Loucy (cell line): ENCODE results near the gene CNPPD1.

Experiments
- H2AFZ ChIP-seq: fragments of 200-600 bp; sonication (generic); 2 replicates; pipeline ENCODE4 v1.6.0; 2016; ENCODE audit warnings: antibody characterized with exemption, mild to moderate bottlenecking, low read length, moderate library complexity
- H3F3A ChIP-seq: fragments of 200-600 bp; 2 replicates; pipeline ENCODE4 v1.6.0; 2016; ENCODE audit warnings: antibody characterized with exemption, low read depth, mild to moderate bottlenecking
- H3K27me3 ChIP-seq: fragments of 200-600 bp; sonication (generic); 2 replicates; pipeline ENCODE4 v1.6.1; 2014; ENCODE audit warnings: low read length, mild to moderate bottlenecking; ENCODE audit not compliant: insufficient read depth, poor library complexity, severe bottlenecking
- H3K36me3 ChIP-seq: fragments of 200-600 bp; sonication (generic); 2 replicates; pipeline ENCODE4 v1.6.1; 2016; ENCODE audit warnings: low read length; ENCODE audit not compliant: insufficient read depth
- H3K4me1 ChIP-seq: fragments of 200-600 bp; sonication (generic); 2 replicates; pipeline ENCODE4 v1.5.1; 2014; ENCODE audit warnings: low read length, mild to moderate bottlenecking; ENCODE audit not compliant: insufficient read depth, poor library complexity, severe bottlenecking
- H3K4me2 ChIP-seq: fragments of 200-600 bp; sonication (generic); 2 replicates; pipeline ENCODE4 v1.6.0; 2014; ENCODE audit warnings: antibody characterized with exemption, low read length, low read depth, mild to moderate bottlenecking; ENCODE audit not compliant: poor library complexity, severe bottlenecking
- H3K4me3 ChIP-seq: fragments of 200-600 bp; sonication (generic); 2 replicates; pipeline ENCODE4 v1.5.1; 2014; ENCODE audit warnings: low read length, mild to moderate bottlenecking, mixed read lengths; ENCODE audit not compliant: poor library complexity, severe bottlenecking
- H3K79me2 ChIP-seq: fragments of 200-600 bp; sonication (generic); 2 replicates; pipeline ENCODE4 v1.6.1; 2014; ENCODE audit warnings: low read length; ENCODE audit not compliant: insufficient read depth
- H3K9ac ChIP-seq: fragments of 200-600 bp; sonication (generic); 2 replicates; pipeline ENCODE4 v1.6.0; 2014; ENCODE audit warnings: mild to moderate bottlenecking, low read depth, low read length, moderate library complexity; ENCODE audit not compliant: poor library complexity, severe bottlenecking
- H3K9me2 ChIP-seq: fragments of 200-600 bp; sonication (generic); replicated peaks from 2 replicates; pipeline ENCODE4 v1.6.1; 2016; ENCODE audit warnings: low read depth, low read length, mixed read lengths
- H3K9me3 ChIP-seq: fragments of 200-600 bp; sonication (generic); 2 replicates; pipeline ENCODE4 v1.6.1; 2014; ENCODE audit warnings: mild to moderate bottlenecking, antibody characterized with exemption, low read length, low read depth; ENCODE audit not compliant: insufficient read depth
- H4K20me1 ChIP-seq: fragments of 200-600 bp; sonication (generic); 2 replicates; pipeline ENCODE4 v1.6.0; 2014; ENCODE audit warnings: antibody characterized with exemption, low read length, mild to moderate bottlenecking; ENCODE audit not compliant: insufficient read depth, poor library complexity, severe bottlenecking
- EZH2phosphoT487 ChIP-seq: fragments of 200-600 bp; IDR thresholded peaks from 2 replicates; pipeline ENCODE4 v1.6.1; 2018; ENCODE audit warnings: antibody characterized with exemption, mild to moderate bottlenecking, moderate library complexity, borderline replicate concordance
- TF ChIP-seq, protein P1 (sequence below): fragments of 200-600 bp; sonication (generic); conservative IDR thresholded peaks from 2 replicates; pipeline ENCODE4 v1.5.1; 2014; ENCODE audit warnings: mild to moderate bottlenecking, antibody characterized with exemption, low read length

CNPPD1 gene

DNA sequence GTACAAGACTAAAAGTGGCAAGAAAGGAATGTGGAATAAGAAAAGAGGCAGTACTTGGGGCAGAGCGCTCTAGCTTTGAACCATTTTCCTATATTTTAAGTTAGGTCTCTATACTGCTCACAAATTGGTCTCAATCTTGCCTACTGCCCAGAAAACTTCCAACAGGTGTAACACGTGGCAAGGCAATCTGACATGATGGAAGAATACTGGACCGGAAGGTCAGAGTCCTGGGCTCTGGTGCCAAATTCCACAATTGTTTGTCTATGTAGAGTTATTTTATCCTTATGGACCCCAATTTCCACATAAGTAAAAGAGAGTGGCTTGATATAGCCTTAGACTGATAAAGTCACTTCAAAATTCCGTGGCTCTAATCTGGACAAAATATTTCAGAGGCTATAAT is 45.0 kb downstream of the CNPPD1 start:
- no peaks in the 10 kb centered on the region for H4K20me1 ChIP-seq
- H2AFZ ChIP-seq, result no peak overlapping the region
- H3K9me3 ChIP-seq, result no peaks in the 10 kb centered on the region
- no peaks in the 10 kb centered on the region for H3K79me2 ChIP-seq
- H3K4me2 ChIP-seq, result no peak overlapping the region
- TF ChIP-seq, protein P1, sequence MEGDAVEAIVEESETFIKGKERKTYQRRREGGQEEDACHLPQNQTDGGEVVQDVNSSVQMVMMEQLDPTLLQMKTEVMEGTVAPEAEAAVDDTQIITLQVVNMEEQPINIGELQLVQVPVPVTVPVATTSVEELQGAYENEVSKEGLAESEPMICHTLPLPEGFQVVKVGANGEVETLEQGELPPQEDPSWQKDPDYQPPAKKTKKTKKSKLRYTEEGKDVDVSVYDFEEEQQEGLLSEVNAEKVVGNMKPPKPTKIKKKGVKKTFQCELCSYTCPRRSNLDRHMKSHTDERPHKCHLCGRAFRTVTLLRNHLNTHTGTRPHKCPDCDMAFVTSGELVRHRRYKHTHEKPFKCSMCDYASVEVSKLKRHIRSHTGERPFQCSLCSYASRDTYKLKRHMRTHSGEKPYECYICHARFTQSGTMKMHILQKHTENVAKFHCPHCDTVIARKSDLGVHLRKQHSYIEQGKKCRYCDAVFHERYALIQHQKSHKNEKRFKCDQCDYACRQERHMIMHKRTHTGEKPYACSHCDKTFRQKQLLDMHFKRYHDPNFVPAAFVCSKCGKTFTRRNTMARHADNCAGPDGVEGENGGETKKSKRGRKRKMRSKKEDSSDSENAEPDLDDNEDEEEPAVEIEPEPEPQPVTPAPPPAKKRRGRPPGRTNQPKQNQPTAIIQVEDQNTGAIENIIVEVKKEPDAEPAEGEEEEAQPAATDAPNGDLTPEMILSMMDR, result no peak
- no peak for TF ChIP-seq EZH2phosphoT487
- no peaks in the 10 kb centered on the region for H3K27me3 ChIP-seq
- no peaks in the 10 kb centered on the region for H3K9me2 ChIP-seq
- H3K4me1 ChIP-seq, result peaks cover 4% of the 10 kb centered on the region
- no peaks in the 10 kb centered on the region for H3K36me3 ChIP-seq
- no peak overlapping the region for H3K4me3 ChIP-seq
- no peak overlapping the region for H3K9ac ChIP-seq
- no peaks in the 10 kb centered on the region for H3F3A ChIP-seq

GRCh38 chr2:219131327-219131726 is 45.4 kb downstream of the CNPPD1 start:
- no peaks in the 10 kb centered on the region for H3K36me3 ChIP-seq
- no peak overlapping the region for H3K9ac ChIP-seq
- no peaks in the 10 kb centered on the region for H3K9me2 ChIP-seq
- H2AFZ ChIP-seq, result no peak overlapping the region
- no peak overlapping the region for H3K4me2 ChIP-seq
- H3K27me3 ChIP-seq, result no peaks in the 10 kb centered on the region
- no peaks in the 10 kb centered on the region for H3F3A ChIP-seq
- no peaks in the 10 kb centered on the region for H3K79me2 ChIP-seq
- TF ChIP-seq, protein P1, result no peak
- TF ChIP-seq EZH2phosphoT487, result no peak
- H3K4me1 ChIP-seq, result peaks cover 4% of the 10 kb centered on the region
- H4K20me1 ChIP-seq, result no peaks in the 10 kb centered on the region
- no peak overlapping the region for H3K4me3 ChIP-seq
- H3K9me3 ChIP-seq, result no peaks in the 10 kb centered on the region

GRCh38 chr2:219129589-219129988 is 47.1 kb downstream of the CNPPD1 start:
- Histone ChIP-seq H3K27me3 (no peaks in the 10 kb centered on the region), H3K9me3 (no peaks in the 10 kb centered on the region), H2AFZ (no peak overlapping the region), H3K79me2 (no peaks in the 10 kb centered on the region), H3K9me2 (no peaks in the 10 kb centered on the region), H3K4me1 (peaks cover 8% of the 10 kb centered on the region), H3K9ac (no peak overlapping the region), H3K36me3 (no peaks in the 10 kb centered on the region), H3K4me2 (no peak overlapping the region), H3K4me3 (no peak overlapping the region), H4K20me1 (no peaks in the 10 kb centered on the region), H3F3A (no peaks in the 10 kb centered on the region)
- TF ChIP-seq, protein P1, result no peak
- TF ChIP-seq EZH2phosphoT487, result no peak
